OCI-LY1 (cell line): Measurements from ENCODE around the gene PMVK.

Experiments
- H2AFZ ChIP-seq: fragments of 200-600 bp; sonication (generic), shearing (Covaris generic); 2 replicates; pipeline ENCODE4 v1.6.0; 2014; ENCODE audit warnings: antibody characterized with exemption, mild to moderate bottlenecking, low read length
- H3F3A ChIP-seq: fragments of 200-600 bp; sonication (generic), shearing (Covaris generic); 2 replicates; pipeline ENCODE4 v1.6.0; 2014; ENCODE audit warnings: mild to moderate bottlenecking, antibody characterized with exemption, low read length, moderate library complexity; ENCODE audit not compliant: insufficient read depth
- H3K27ac ChIP-seq: fragments of 200-600 bp; sonication (generic); 2 replicates; pipeline ENCODE4 v1.5.1; 2014; ENCODE audit warnings: low read length, mixed run types, mild to moderate bottlenecking, low read depth; ENCODE audit not compliant: poor library complexity, severe bottlenecking
- H3K27me3 ChIP-seq: fragments of 200-600 bp; sonication (generic); 2 replicates; pipeline ENCODE4 v1.6.0; 2014; ENCODE audit warnings: antibody characterized with exemption, mild to moderate bottlenecking, low read length, moderate library complexity; ENCODE audit not compliant: insufficient read depth
- H3K36me3 ChIP-seq: fragments of 200-600 bp; sonication (generic); 2 replicates; pipeline ENCODE4 v1.6.1; 2014; ENCODE audit warnings: mild to moderate bottlenecking, antibody characterized with exemption, low read length, moderate library complexity, mixed read lengths; ENCODE audit not compliant: insufficient read depth
- H3K4me1 ChIP-seq: fragments of 200-600 bp; sonication (generic); 2 replicates; pipeline ENCODE4 v1.5.1; 2014; ENCODE audit warnings: mild to moderate bottlenecking, low read length, moderate library complexity; ENCODE audit not compliant: insufficient read depth, severe bottlenecking
- H3K4me2 ChIP-seq: fragments of 200-600 bp; sonication (generic), shearing (Covaris generic); 2 replicates; pipeline ENCODE4 v1.6.1; 2014; ENCODE audit warnings: low read length
- H3K4me3 ChIP-seq: fragments of 200-600 bp; sonication (generic); 2 replicates; pipeline ENCODE4 v1.5.1; 2014; ENCODE audit warnings: low read length, low read depth, mild to moderate bottlenecking, mixed read lengths; ENCODE audit not compliant: poor library complexity, severe bottlenecking
- H3K79me2 ChIP-seq: fragments of 200-600 bp; shearing (Covaris generic); 2 replicates; pipeline ENCODE4 v1.6.1; 2016; ENCODE audit warnings: mixed run types, low read length, mixed read lengths; ENCODE audit not compliant: insufficient read depth
- H3K9ac ChIP-seq: fragments of 200-600 bp; sonication (generic), shearing (Covaris generic); 2 replicates; pipeline ENCODE4 v1.6.1; 2014; ENCODE audit warnings: mild to moderate bottlenecking, low read length, mixed read lengths
- H3K9me2 ChIP-seq: fragments of 200-600 bp; sonication (generic), shearing (Covaris generic); 2 replicates; pipeline ENCODE4 v1.6.1; 2014; ENCODE audit warnings: low read depth, mild to moderate bottlenecking, low read length, mixed read lengths
- H3K9me3 ChIP-seq: fragments of 200-600 bp; shearing (Covaris generic); 2 replicates; pipeline ENCODE4 v1.6.1; 2014; ENCODE audit warnings: low read length, mixed read lengths
- H4K20me1 ChIP-seq: fragments of 200-600 bp; sonication (generic), shearing (Covaris generic); 2 replicates; pipeline ENCODE4 v1.6.0; 2016; ENCODE audit warnings: mild to moderate bottlenecking, low read length; ENCODE audit not compliant: insufficient read depth
- CTCF ChIP-seq: fragments of 200-600 bp; sonication (generic), shearing (Covaris generic); IDR thresholded peaks from 2 replicates; pipeline ENCODE4 v1.5.1; 2017; ENCODE audit warnings: mild to moderate bottlenecking, antibody characterized with exemption, low read length, moderate library complexity, mixed read lengths
- EZH2 ChIP-seq: fragments of 200-600 bp; sonication (generic), shearing (Covaris generic); IDR thresholded peaks from 2 replicates; pipeline ENCODE4 v1.8.0; 2017; ENCODE audit warnings: borderline replicate concordance, mixed run types, mild to moderate bottlenecking, antibody characterized with exemption, low read length, moderate library complexity, mixed read lengths

Gene PMVK

DNA sequence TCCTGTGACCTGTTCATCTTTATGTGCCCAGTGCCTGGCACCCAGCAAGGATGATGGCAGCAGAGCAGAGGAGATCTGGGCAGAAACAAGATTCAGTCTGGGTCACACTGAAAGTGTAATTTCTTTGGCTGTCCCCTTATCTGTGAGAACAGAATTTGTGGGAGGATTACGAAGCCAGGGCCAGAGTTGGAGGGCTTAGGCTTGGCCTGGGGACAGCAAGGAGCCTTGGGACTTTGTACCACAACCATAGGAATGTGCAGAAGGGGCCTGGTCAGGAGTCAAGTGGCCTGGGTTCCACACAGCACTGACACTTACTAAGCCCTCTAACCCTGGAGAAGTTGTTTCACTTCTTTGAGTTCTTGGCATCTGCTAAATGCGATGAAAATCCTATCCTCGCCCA lies 12.8 kb downstream of the PMVK start:
- H3K36me3 ChIP-seq: peaks cover 68% of the 10 kb centered on the region
- no peak overlapping the region for H3K9ac ChIP-seq
- no peaks in the 10 kb centered on the region for H3K79me2 ChIP-seq
- H3K9me3 ChIP-seq: no peaks in the 10 kb centered on the region
- no peak overlapping the region for H3K4me2 ChIP-seq
- H3K27ac ChIP-seq: no peak overlapping the region
- no peaks in the 10 kb centered on the region for H3K9me2 ChIP-seq
- no peaks in the 10 kb centered on the region for H3K27me3 ChIP-seq
- H3F3A ChIP-seq: no peaks in the 10 kb centered on the region
- no peak overlapping the region for H2AFZ ChIP-seq
- H3K4me3 ChIP-seq: no peak overlapping the region
- H3K4me1 ChIP-seq: no peaks in the 10 kb centered on the region
- no peaks in the 10 kb centered on the region for H4K20me1 ChIP-seq
- no peak for TF ChIP-seq EZH2
- TF ChIP-seq CTCF: no peak

DNA sequence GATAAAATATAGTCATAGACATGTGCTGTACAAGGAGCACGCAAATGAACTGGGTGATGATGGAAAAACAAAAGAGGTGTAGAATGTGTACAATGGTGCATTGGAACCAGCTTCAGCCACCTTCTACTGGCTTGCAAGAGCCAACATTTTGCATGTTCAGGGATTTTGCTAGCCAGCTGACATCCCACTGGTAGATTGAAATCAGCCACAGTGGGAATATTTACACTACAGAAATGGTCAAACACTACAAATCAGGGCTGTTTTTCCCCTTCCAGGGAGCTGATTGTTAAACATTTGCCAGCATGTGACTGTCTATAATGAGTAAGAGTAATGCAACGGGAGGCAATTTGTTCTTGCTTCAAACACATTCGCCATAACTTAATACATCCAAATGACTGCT lies 23.2 kb downstream of the PMVK start:
- Histone ChIP-seq H3K4me2 (no peak overlapping the region), H3F3A (no peaks in the 10 kb centered on the region), H3K27me3 (no peaks in the 10 kb centered on the region), H3K36me3 (peaks cover 16% of the 10 kb centered on the region), H3K4me1 (no peaks in the 10 kb centered on the region), H3K9me2 (no peaks in the 10 kb centered on the region), H2AFZ (no peak overlapping the region), H3K27ac (no peak overlapping the region), H3K79me2 (no peaks in the 10 kb centered on the region), H3K4me3 (no peak overlapping the region), H4K20me1 (no peaks in the 10 kb centered on the region), H3K9ac (no peak overlapping the region), H3K9me3 (no peaks in the 10 kb centered on the region)
- TF ChIP-seq EZH2 (no peak), CTCF (no peak)

- no peak overlapping the region for H3K9ac ChIP-seq
- H3K4me1 ChIP-seq: no peaks in the 10 kb centered on the region
- no peak overlapping the region for H3K4me2 ChIP-seq
- H3K36me3 ChIP-seq: peaks cover 16% of the 10 kb centered on the region
- H4K20me1 ChIP-seq: no peaks in the 10 kb centered on the region
- H3K27me3 ChIP-seq: no peaks in the 10 kb centered on the region
- no peak overlapping the region for H3K27ac ChIP-seq
- no peaks in the 10 kb centered on the region for H3K9me3 ChIP-seq
- TF ChIP-seq CTCF: no peak
- TF ChIP-seq EZH2: no peak
- no peaks in the 10 kb centered on the region for H3K79me2 ChIP-seq
- H3K9me2 ChIP-seq: no peaks in the 10 kb centered on the region
- no peaks in the 10 kb centered on the region for H3F3A ChIP-seq
- H2AFZ ChIP-seq: no peak overlapping the region
- no peak overlapping the region for H3K4me3 ChIP-seq
Measured at GRCh38 chr1:154912755-154913154, 23.8 kb downstream of the PMVK start.
